SH-SY5Y (cell line): ENCODE measurements around the gene USHBP1.

Source experiments
- GATA2 ChIP-seq: IDR thresholded peaks from 2 replicates; pipeline ENCODE4 v1.6.1; 2011; ENCODE audit warnings: mild to moderate bottlenecking, low read depth, low read length
- GATA3 ChIP-seq: IDR thresholded peaks from 2 replicates; pipeline ENCODE4 v1.6.1; 2011; ENCODE audit warnings: low read depth, mild to moderate bottlenecking, low read length, moderate library complexity

DNA sequence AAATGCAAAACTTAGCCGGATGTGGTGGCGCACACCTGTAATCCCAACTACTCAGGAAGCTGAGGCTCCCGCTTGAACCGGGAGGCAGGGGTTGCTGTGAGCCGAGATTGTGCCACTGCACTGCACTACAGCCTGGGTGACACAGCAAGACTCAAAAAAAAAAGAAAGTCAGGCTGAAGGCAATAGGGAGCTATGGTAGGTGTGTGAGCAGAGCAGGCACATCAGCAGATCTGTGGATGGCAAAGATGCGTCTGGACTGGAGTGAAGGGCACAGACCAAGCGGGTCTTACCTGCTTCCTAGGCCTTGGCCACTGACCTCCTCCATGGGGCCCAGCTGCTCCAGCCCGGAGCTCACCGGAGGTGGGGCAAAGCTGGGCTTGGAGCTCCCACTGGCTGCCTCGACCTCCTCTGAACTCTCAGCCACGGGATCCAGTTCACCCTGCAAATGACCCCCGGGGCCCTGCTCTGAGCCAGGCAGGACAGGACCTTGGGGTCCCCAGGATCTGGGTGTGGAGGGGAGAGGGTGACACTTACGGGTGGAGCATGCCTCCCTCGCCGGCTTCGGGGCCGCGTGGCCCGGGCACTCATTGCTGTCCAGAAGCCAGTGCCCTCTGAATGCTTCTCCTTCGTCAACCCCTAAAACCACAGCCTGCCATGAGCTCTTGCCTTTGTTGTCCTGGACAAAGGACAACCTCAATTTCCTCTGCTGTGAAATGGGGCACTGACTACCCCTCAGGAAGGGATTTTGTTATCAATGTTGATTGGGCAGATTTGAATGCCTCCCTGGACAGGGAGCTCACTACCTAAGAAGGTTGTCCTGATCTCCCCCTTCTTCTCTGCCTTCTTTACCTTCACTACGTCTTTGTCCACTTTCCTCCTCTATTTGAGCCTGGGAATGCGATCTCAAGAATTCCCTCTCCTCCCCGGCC, 569 bp downstream of the USHBP1 start:
- TF ChIP-seq GATA2 (no peak), GATA3 (no peak)
